Fibroblast of lung (primary cell): ENCODE measurements around the gene GRIK4. TPM values are rescaled to one million over a fixed set of nuclear protein-coding genes. Genes with fewer than 3 reads are reported as not detected.

Source experiments
- DNase-seq, 2 donors: peaks; one replicate each; pipeline versions ENCODE4 v3.0.0 to v3.0.0-alpha.2; 2010; ENCODE audit warnings: low read depth in 2 of 2
- H2AFZ ChIP-seq: 2 replicates; pipeline ENCODE4 v1.5.1; 2012; ENCODE audit warnings: low read length, control low read depth, inconsistent platforms
- H3K27ac ChIP-seq: 2 replicates; pipeline ENCODE4 v1.5.1; 2011; ENCODE audit warnings: low read length, control low read depth; ENCODE audit not compliant: insufficient read depth
- H3K27me3 ChIP-seq: 2 replicates; pipeline ENCODE4 v1.5.1; 2011; ENCODE audit warnings: mild to moderate bottlenecking, low read length; ENCODE audit not compliant: control insufficient read depth, insufficient read depth
- H3K36me3 ChIP-seq: 2 replicates; pipeline ENCODE4 v1.5.1; 2011; ENCODE audit warnings: low read length; ENCODE audit not compliant: control insufficient read depth, insufficient read depth
- H3K4me1 ChIP-seq: 2 replicates; pipeline ENCODE4 v1.5.1; 2011; ENCODE audit warnings: low read length; ENCODE audit not compliant: control insufficient read depth, insufficient read depth; ENCODE audit errors: extremely low read depth
- H3K4me2 ChIP-seq: 2 replicates; pipeline ENCODE4 v1.5.1; 2011; ENCODE audit warnings: low read length, control low read depth; ENCODE audit not compliant: insufficient read depth; ENCODE audit errors: extremely low read depth
- H3K4me3 ChIP-seq, 4 experiments: fragments of 200-600 bp in 1 of 4; sonication (generic) in 1 of 4; replicated peaks in 1 of 4; 2 replicates each; pipeline ENCODE4 v1.5.1; 2011 to 2016; ENCODE audit warnings: low read length in 4 of 4, low read depth in 3 of 4, mild to moderate bottlenecking in 3 of 4, control low read depth in 2 of 4, inconsistent platforms in 1 of 4, mixed read lengths in 1 of 4; ENCODE audit not compliant: insufficient read depth in 1 of 4; ENCODE audit errors: control extremely low read depth in 1 of 4
- H3K79me2 ChIP-seq: 2 replicates; pipeline ENCODE4 v1.5.1; 2012; ENCODE audit warnings: mild to moderate bottlenecking, low read length, inconsistent platforms; ENCODE audit not compliant: control insufficient read depth, insufficient read depth
- H3K9ac ChIP-seq: 2 replicates; pipeline ENCODE4 v1.5.1; 2011; ENCODE audit warnings: mild to moderate bottlenecking, low read length, control low read depth; ENCODE audit not compliant: insufficient read depth
- H3K9me3 ChIP-seq: 2 replicates; pipeline ENCODE4 v1.5.1; 2012; ENCODE audit warnings: low read depth, low read length; ENCODE audit not compliant: control insufficient read depth, insufficient read depth
- H4K20me1 ChIP-seq: 2 replicates; pipeline ENCODE4 v1.5.1; 2011; ENCODE audit warnings: low read length; ENCODE audit not compliant: control insufficient read depth, insufficient read depth; ENCODE audit errors: extremely low read depth
- CTCF ChIP-seq, 2 donors: IDR thresholded peaks in 1 of 2; conservative IDR thresholded peaks in 1 of 2; 1 replicate in 1 of 2; 2 replicates in 1 of 2; pipeline ENCODE4 v1.5.1; 2011 to 2012; ENCODE audit warnings: low read length in 2 of 2, control low read depth in 1 of 2, inconsistent platforms in 1 of 2, low read depth in 1 of 2, mild to moderate bottlenecking in 1 of 2
- EZH2 ChIP-seq: IDR thresholded peaks from 2 replicates; pipeline ENCODE4 v1.5.1; 2012; ENCODE audit warnings: low read length, control low read depth, mild to moderate bottlenecking; ENCODE audit errors: missing control alignments
- polyA plus RNA-seq, 2 donors: library from polyadenylated mRNA; depleted of rRNA in 1 of 2; stranded (reverse) in 1 of 2; unstranded in 1 of 2; fragments of >200 nt; gene quantifications; 2 replicates each; pipeline ENCODE4 v1.2.1, GENCODE V29; 2011 to 2012; ENCODE audit warnings: missing spikeins in 1 of 2
- total RNA-seq: library from RNA; depleted of rRNA; stranded (reverse); fragments of >200 nt; gene quantifications from 2 replicates; pipeline ENCODE4 v1.2.1, GENCODE V29; 2014

Gene GRIK4
- total and polyA plus RNA-seq, 2 donors (not counting 1 experiment from before 2014, with no cell fraction given), result 0.17 to 1.5 TPM

GRCh38 chr11:120819003-120819402 lies 307.5 kb downstream of the GRIK4 start:
- Histone ChIP-seq H3K27me3 (no peaks in the 10 kb centered on the region), H3K27ac (no peak overlapping the region)
- TF ChIP-seq EZH2 (no peak), CTCF (conservative IDR thresholded peaks at IDR 0.05 in 1 of 2, IDR thresholded peaks at IDR 0.05 in 1 of 2; ENCODE audit: low read depth in 1 of 2, low read length in 2 of 2) (no peak)

GRCh38 chr11:120819437-120820365 lies 308.2 kb downstream of the GRIK4 start:
- Histone ChIP-seq H3K27ac (no peak overlapping the region), H3K36me3 (no peaks in the 10 kb centered on the region), H3K4me2 (no peak overlapping the region), H3K9me3 (no peaks in the 10 kb centered on the region), H3K79me2 (no peaks in the 10 kb centered on the region), H4K20me1 (no peaks in the 10 kb centered on the region), H3K9ac (no peak overlapping the region), H3K4me1 (no peaks in the 10 kb centered on the region), H3K4me3 (no peak overlapping the region), H3K27me3 (no peaks in the 10 kb centered on the region), H2AFZ (no peak overlapping the region)
- TF ChIP-seq EZH2 (no peak), CTCF (conservative IDR thresholded peaks at IDR 0.05 in 1 of 2, IDR thresholded peaks at IDR 0.05 in 1 of 2; ENCODE audit: low read depth in 1 of 2, low read length in 2 of 2) (no peak)
- no peak for DNase-seq

More at GRCh38 chr11:120819003-120819402, 307.5 kb downstream of the GRIK4 start:
- Histone ChIP-seq H3K4me1 (no peaks in the 10 kb centered on the region), H3K4me3 (no peak overlapping the region), H3K9me3 (no peaks in the 10 kb centered on the region), H3K79me2 (no peaks in the 10 kb centered on the region), H3K36me3 (no peaks in the 10 kb centered on the region), H4K20me1 (no peaks in the 10 kb centered on the region), H3K9ac (no peak overlapping the region), H3K4me2 (no peak overlapping the region), H2AFZ (no peak overlapping the region)
- no peak for DNase-seq

GRCh38 chr11:120823159-120823558 lies 311.6 kb downstream of the GRIK4 start:
- H3K9me3 ChIP-seq, result no peaks in the 10 kb centered on the region
- H3K4me2 ChIP-seq, result no peak overlapping the region
- no peaks in the 10 kb centered on the region for H3K79me2 ChIP-seq
- H4K20me1 ChIP-seq, result no peaks in the 10 kb centered on the region
- H3K27ac ChIP-seq, result no peak overlapping the region
- H3K9ac ChIP-seq, result no peak overlapping the region
- TF ChIP-seq CTCF (conservative IDR thresholded peaks at IDR 0.05 in 1 of 2, IDR thresholded peaks at IDR 0.05 in 1 of 2; ENCODE audit: low read depth in 1 of 2, low read length in 2 of 2) (no peak), EZH2 (no peak)
- no peak overlapping the region for H2AFZ ChIP-seq
- no peak overlapping the region for H3K4me3 ChIP-seq
- DNase-seq, result no peak
- no peaks in the 10 kb centered on the region for H3K27me3 ChIP-seq
- no peaks in the 10 kb centered on the region for H3K4me1 ChIP-seq
- no peaks in the 10 kb centered on the region for H3K36me3 ChIP-seq
